D721Med (cell line): ENCODE data around the gene ISY1.
"Not testable (repeated sequence)": the region's sequence is repeated elsewhere in the genome, so short reads cannot be mapped to it uniquely, and the experiment has no call there.

Experiments
- DNase-seq: peaks from one replicate; pipeline ENCODE4 v3.0.0; 2011; ENCODE audit warnings: low spot score; ENCODE audit not compliant: insufficient read length
- FAIRE-seq: peaks from 2 replicates; lab custom pipeline; 2011; peaks lifted over from hg19 to GRCh38; lab: Jason Lieb, UNC
- CTCF ChIP-seq: IDR thresholded peaks from 2 replicates; pipeline ENCODE4 v1.5.1; 2012; ENCODE audit warnings: mild to moderate bottlenecking, control low read depth; ENCODE audit not compliant: insufficient read depth; ENCODE audit errors: missing control alignments

The ISY1 gene

GRCh38 chr3:129116482-129116946 lies 44.3 kb downstream of the ISY1 start:
- FAIRE-seq (no peak), DNase-seq (no peak)
- TF ChIP-seq CTCF: no peak

GRCh38 chr3:129114455-129114854 lies 46.4 kb downstream of the ISY1 start:
- DNase-seq (no peak), FAIRE-seq (no peak)
- TF ChIP-seq CTCF: no peak

- FAIRE-seq: no peak
- DNase-seq: no peak
- TF ChIP-seq CTCF: no peak
Observed at GRCh38 chr3:129112308-129113052, 48.4 kb downstream of the ISY1 start.

- DNase-seq, FAIRE-seq: not testable (repeated sequence)
Observed at GRCh38 chr3:129111076-129111780, 49.6 kb downstream of the ISY1 start.

- no peak for DNase-seq
- no peak for TF ChIP-seq CTCF
- no peak for FAIRE-seq
Observed at GRCh38 chr3:129107793-129108192, 53.1 kb downstream of the ISY1 start.

GRCh38 chr3:129106866-129107565 lies 53.8 kb downstream of the ISY1 start:
- no peak for DNase-seq

More at GRCh38 chr3:129106866-129107565, 53.8 kb downstream of the ISY1 start:
- FAIRE-seq: no peak
- no peak for TF ChIP-seq CTCF
